GM19239 (cell line): ENCODE data around the gene PSMG3.

ENCODE experiments used
- DNase-seq: peaks from one replicate; pipeline ENCODE4 v3.0.0; 2011; ENCODE audit warnings: low spot score; ENCODE audit not compliant: insufficient read length
- FAIRE-seq: peaks from 2 replicates; lab custom pipeline; 2011; peaks lifted over from hg19 to GRCh38; lab: Jason Lieb, UNC

Gene PSMG3

DNA sequence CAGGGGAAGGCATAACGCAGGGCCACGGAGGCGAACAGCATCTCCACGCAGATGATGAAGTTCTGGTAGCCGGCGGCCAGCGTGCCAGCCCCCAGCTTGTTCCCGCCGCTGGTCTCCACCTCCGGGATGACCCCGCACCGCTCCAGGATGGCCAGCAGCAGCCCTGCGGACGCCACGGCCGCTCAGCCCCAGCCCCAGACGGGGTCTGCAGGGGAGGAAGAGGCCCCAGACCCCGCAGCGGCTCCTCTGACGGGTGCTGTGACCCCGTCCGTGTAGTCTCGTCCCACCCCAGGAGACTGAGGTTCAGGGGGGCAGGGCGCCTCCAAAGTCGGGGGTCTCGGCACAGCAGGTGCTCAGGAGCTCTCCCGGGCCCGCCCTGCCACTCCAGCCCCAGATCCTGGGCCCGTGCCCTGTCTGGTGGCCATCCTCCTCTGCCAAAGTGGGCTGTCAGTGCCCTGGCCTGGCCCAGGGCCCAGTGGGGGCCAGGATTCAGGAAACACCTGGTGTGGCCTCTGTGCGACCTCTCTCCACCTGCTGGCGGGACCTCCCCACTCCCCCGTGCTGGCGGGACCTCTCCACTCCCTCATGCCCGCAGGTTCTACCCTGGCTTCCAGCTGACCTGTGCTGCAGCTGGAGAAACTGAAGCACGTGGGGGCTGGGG is 21.9 kb downstream of the PSMG3 start:
- FAIRE-seq (no peak), DNase-seq (no peak)

GRCh38 chr7:1546909-1547776 is 22.7 kb downstream of the PSMG3 start:
- FAIRE-seq (no peak), DNase-seq (no peak)

- no peak for DNase-seq
- no peak for FAIRE-seq
Observed at GRCh38 chr7:1546274-1546908, 23.4 kb downstream of the PSMG3 start.

GRCh38 chr7:1545417-1546246 is 24.2 kb downstream of the PSMG3 start:
- FAIRE-seq (no peak), DNase-seq (no peak)

DNA sequence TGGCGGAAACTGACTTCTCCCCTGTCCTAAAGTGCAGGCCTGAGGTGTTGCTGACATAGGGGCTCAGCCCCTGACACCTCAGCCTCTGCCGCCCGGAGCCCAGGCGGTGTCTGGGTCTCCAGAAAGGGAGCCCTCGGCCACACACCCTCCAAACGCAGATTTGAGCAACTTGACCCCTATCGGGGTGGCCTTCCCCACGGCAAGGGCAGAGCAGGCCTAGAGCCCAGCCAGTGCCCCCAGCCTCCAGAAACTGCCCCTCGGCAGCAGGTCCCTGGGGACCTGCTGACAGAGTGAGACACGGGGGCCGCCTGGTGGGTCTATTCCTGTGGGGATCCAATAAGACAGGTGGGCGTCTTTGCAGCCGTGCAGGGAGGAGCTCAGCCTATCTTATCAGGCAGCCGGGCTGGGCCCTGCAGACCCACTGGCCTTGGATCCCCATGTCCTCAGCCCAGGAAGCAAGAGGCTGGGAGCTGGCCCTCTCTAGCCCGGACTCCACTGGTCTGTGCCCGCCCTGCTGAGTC is 24.9 kb downstream of the PSMG3 start:
- no peak for DNase-seq
- FAIRE-seq, result no peak

- FAIRE-seq, result no peak
- no peak for DNase-seq
Observed at GRCh38 chr7:1544178-1544895, 25.5 kb downstream of the PSMG3 start.

DNA sequence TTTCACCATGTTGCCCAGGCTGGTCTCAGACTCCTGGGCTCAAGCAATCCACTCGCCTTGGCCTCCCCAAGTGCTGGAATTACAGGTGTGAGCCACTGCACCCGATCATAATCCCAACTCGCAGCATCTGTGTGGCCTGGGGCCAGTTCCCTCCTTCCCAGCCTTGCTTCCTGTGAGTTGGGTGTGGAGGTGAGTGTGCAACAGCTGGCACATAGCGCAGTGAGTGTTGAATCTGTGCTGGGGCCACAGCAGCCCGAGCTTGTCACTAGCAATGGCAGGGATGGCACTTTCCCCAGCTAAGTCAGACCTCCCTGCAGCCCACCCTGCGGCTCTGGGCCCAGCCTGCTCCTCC is 26.0 kb downstream of the PSMG3 start:
- DNase-seq, result no peak
- FAIRE-seq, result no peak

DNA sequence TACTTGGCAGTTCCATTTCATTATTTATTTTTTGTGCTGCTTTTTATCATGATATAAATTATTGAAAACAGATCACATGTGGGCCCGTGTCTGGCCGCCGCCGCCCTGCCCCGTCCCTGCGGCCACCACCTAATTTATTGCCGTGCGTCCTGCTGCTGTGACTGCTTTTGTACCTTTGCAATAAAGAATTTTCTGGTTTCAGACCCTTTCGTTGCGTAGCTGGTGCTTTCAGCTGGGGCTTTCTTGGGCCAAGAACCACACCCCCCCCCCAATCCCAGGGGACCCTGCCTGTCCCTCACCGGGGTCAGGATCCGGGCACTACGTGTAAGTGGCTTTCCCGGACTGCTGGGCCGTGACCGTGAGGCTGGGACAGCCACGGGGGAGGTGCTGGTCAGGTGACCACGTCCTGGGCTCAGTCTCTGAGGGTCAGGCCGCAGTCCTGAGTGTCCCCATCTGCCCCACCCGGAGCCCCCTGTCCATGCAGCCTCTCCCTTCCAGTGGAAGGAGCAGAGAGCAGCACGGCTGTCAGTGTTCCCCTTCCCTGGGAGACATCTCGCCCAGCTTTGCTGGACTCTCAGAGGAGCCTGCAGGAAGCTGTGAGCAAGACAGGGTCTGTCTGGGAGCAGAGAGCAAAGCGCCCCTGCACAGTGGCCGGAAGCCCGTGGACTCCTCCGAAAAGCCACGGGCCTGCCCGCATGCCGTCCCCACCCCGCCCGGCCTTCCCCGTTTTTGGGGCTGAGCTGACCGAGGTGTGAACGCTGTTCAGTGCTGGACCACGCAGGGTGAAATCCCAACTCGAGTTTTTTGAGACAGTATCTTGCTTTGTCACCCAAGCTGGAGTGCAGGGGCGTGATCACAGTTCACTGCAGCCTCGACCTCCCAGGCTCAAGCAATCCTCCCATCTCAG is 26.7 kb downstream of the PSMG3 start:
- FAIRE-seq, result no peak
- DNase-seq, result no peak

DNA sequence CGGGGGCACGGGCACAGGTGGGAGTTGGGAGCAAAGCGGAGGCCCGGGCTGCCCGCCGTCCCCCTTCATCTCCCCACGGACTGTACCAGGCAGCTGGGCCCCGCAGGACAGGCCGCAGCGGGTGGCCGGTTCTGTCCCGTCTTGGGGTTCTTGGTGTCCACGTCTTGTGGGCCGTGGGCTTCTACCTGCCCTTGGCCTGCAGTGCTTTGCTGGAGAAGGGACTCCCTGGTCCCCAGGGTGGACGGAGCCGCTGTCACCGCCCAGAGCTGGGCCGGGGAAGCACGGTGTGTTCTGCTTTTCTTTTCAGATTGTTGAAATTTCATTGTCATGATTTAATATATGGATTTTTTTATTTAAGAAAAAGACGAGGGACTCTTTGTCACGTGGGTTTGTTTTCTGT is 27.5 kb downstream of the PSMG3 start:
- FAIRE-seq (no peak), DNase-seq (no peak)

DNA sequence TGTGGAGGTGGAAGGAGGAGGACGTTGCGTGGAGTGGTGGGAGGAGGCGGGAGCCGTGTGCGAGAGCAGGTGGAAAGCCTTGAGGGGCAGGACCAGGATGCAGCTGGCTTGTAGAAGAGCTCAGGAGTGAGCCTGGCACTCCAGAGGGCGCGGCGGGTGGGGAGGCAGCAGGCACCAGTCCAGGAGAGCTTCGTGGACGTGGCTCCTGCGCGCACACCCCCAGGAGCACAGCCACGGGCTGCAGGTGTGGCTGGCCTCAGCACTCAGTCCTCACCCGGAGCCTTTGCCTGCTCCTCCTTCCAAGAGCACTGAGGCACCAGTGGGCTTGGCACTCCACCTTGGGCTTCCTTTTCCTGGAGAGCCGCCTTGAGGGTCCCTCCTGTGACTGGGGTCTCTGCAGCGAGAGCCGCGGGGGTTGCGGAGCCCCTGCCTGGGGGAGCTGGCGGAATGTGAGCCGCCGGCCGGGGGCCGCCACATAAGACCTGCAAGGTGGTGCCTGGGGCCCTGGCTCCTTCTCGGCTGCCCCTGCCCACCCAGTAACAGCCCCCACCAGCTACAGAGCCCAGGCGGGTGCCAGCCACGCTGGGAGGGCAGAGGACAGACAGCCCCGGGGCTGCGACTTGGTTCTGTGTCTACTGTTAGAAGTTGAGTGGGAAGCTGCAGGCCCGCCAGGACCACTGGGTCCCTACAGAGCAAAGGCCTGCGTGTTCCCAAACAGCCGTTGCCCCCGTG is 28.2 kb downstream of the PSMG3 start:
- DNase-seq (no peak), FAIRE-seq (no peak)

- DNase-seq (no peak), FAIRE-seq (no peak)
Observed at GRCh38 chr7:1540776-1541271, 29.0 kb downstream of the PSMG3 start.

GRCh38 chr7:1539882-1540775 is 29.7 kb downstream of the PSMG3 start:
- FAIRE-seq (no peak), DNase-seq (no peak)

DNA sequence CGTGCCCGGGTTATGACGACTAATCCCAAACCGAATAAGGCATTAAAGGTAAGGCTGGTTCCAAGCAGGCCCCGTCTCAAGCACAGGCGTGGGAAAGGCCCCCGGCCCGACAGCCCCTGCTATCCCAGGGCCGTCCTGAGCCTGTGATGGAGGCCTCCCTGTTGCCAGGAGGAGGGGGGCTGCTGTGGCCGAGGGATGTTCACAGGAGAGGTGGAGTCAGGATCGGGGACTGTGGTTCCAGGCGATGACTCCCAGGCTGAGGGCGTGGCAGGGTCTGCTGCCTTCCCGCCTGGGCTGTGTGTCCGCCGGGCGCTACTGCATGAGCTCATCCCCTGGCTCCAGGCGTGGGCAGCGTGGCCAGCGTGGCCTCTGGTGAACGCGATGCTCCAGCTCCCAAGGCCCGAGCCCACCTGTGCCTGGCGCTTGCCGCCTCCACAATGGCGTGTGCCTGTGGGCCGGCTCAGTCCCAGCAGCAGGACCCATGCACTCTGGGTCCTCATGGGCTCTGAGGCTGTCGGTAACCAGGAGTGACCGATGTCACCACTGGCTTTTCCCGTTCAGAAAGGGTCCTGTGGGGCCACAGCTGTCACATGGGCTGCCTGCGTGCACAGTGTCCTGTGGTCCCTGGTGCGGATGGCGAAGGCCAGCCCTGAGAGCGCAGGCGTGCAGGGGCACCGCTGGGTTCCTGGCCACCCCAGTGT is 30.5 kb downstream of the PSMG3 start:
- no peak for DNase-seq
- no peak for FAIRE-seq

DNA sequence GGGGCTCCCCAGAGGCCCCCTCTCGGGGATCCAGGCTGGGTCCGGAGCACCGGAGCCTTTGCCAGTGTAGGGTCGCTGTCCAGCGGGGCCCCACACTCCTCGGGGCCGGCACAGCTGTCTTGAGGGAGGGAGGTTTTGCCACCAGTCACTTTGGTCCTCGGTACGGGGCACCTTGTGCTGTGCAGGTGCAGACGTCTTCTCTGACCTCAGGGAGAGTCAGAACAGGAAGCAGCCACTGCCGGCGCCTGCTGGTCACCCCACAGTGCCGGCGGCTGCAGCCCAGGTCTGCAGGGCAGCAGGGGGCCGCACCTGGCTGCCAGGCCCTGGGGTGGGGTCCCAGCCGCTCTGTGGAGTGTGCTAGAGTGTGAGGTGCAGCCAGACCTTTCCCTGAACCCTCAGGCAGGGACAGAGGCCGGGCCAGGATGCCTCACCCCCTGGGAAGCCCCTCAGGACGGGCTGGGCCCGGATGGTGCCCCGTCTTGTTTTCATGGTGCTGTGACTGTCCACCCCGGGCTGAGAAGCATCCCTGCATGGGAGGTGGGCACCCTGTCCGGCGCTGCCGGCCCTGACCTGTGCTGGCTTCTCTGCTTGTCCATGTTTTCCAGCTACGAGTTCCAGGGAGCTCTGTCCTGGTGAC is 31.2 kb downstream of the PSMG3 start:
- FAIRE-seq (no peak), DNase-seq (no peak)

DNA sequence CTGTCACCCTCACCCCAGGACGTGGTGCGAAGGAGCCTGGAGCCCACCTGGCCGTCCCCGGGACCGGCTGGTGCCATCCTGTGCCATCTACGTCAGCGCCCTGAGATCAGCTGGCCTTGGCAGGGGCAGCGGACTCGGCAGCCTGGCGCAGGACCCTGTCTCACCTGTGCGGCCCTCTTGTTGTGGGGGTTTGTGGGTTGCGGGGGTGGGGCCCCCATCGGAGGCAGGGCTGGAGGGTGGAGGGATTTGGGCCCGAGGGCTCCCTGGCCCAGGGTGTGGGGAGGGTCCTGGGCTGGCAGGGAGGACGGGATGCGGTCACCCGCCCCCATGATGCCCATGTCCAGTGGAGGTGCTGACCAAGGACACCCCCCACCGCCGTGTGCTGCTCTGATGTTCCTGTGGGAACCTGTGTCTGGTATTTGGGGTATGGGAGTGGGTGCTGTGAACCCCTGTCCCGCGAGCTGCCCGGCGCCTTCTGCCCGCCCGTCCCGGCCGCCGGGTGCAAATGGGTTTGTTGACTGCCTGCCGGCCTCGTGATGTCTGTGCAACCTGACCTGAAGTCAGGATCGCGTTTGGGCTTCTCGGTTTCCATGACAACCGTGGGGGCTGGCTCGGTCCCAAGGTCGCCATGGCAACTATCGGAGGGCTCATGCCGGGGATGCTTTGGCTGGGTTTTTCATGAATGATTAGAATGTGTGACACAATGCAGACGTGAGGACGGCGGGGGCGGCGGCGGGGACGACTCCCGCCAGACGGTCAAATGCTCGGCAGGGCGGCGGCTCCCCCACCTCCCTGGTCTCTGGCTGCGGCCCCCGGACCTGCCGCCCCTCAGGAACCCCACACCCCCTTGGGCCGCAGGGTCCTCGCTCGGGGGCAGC is 32.1 kb downstream of the PSMG3 start:
- DNase-seq, result no peak
- FAIRE-seq, result no peak
